ENCODE measurements around the gene THPO.
A peak's percentile ranks its signal among the peaks of the same experiment; 100 is the strongest.

Gene THPO

GRCh38 chr3:184353546-184353941 is 24.5 kb downstream of the THPO start:
- CTCF ChIA-PET = interaction anchor here (0.7 to 1.3 kb wide), 4 partner anchors 10 to 391 kb away, joined by 3 to 4 read pairs (median 4); no protein-coding TSS in a partner anchor
- no peak overlapping the region for H3K27ac ChIP-seq
- DNase-seq (ENCODE audit: low spot score) = no peak
- no peak for TF ChIP-seq CTCF (conservative IDR thresholded peaks at IDR 0.05; ENCODE audit: low read depth)
- POLR2A ChIA-PET (ENCODE audit: low non-redundant PET) = no interaction called here

GRCh38 chr3:184352897-184353545 is 25.0 kb downstream of the THPO start:
- CTCF ChIA-PET = interaction anchor here (1.3 kb wide), 2 partner anchors 9 to 13 kb away, joined by 4 read pairs; no protein-coding TSS in a partner anchor
- DNase-seq (ENCODE audit: low spot score) = no peak
- POLR2A ChIA-PET (ENCODE audit: low non-redundant PET) = no interaction called here
- TF ChIP-seq CTCF (conservative IDR thresholded peaks at IDR 0.05; ENCODE audit: low read depth) = no peak
- H3K27ac ChIP-seq = peak overlapping the region; percentile 30

- H3K27ac ChIP-seq = peak overlapping the region; percentile 30
- CTCF ChIA-PET = no interaction called here
- no peak for DNase-seq (ENCODE audit: low spot score)
- TF ChIP-seq CTCF (conservative IDR thresholded peaks at IDR 0.05; ENCODE audit: low read depth) = no peak
- POLR2A ChIA-PET (ENCODE audit: low non-redundant PET) = no interaction called here
These were observed 25.7 kb downstream of the THPO start for GRCh38 chr3:184352149-184352785.

- CTCF ChIA-PET = no interaction called here
- TF ChIP-seq CTCF (conservative IDR thresholded peaks at IDR 0.05; ENCODE audit: low read depth) = no peak
- peak overlapping the region; percentile 30 for H3K27ac ChIP-seq
- POLR2A ChIA-PET (ENCODE audit: low non-redundant PET) = no interaction called here
- no peak for DNase-seq (ENCODE audit: low spot score)
These were observed 26.4 kb downstream of the THPO start for GRCh38 chr3:184351511-184352148.

GRCh38 chr3:184350618-184351017 is 27.4 kb downstream of the THPO start:
- DNase-seq (ENCODE audit: low spot score) = no peak
- TF ChIP-seq CTCF (conservative IDR thresholded peaks at IDR 0.05; ENCODE audit: low read depth) = no peak
- POLR2A ChIA-PET (ENCODE audit: low non-redundant PET) = no interaction called here
- 0 out of 2 replicates have a peak overlapping the region, but pooled peaks have one; percentile 6 for H3K27ac ChIP-seq
- CTCF ChIA-PET = no interaction called here

GRCh38 chr3:184349563-184350470 is 28.2 kb downstream of the THPO start:
- no peak for TF ChIP-seq CTCF (conservative IDR thresholded peaks at IDR 0.05; ENCODE audit: low read depth)
- POLR2A ChIA-PET (ENCODE audit: low non-redundant PET) = no interaction called here
- H3K27ac ChIP-seq = 0 out of 2 replicates have a peak overlapping the region, but pooled peaks have one; percentile 6
- CTCF ChIA-PET = interaction anchor here (1.0 kb wide), 1 partner anchor 201 kb away, joined by 4 read pairs; no protein-coding TSS in a partner anchor
- no peak for DNase-seq (ENCODE audit: low spot score)

Measured in RWPE1 (cell line).